Prostate gland (tissue), 2 donors: Measurements from ENCODE around the gene ACSF3.

Experiments
- POLR2A ChIP-seq: fragments of 450-650 bp; IDR thresholded peaks from one replicate; pipeline ENCODE4 v1.6.1; 2016; ENCODE audit warnings: antibody characterized with exemption, mild to moderate bottlenecking
- POLR2AphosphoS5 ChIP-seq: sonication (generic); formaldehyde crosslinking; IDR thresholded peaks from one replicate; pipeline ENCODE4 v1.6.1; 2017; ENCODE audit warnings: antibody characterized with exemption
- TF ChIP-seq, protein P1 (sequence below), 4 experiments: fragments of 200-600 bp in 2 of 4; fragments of 450-650 bp in 2 of 4; sonication (generic) in 2 of 4; IDR thresholded peaks; 1 replicate in 3 of 4; 2 replicates in 1 of 4; pipeline ENCODE4 v1.5.1; 2016 to 2019; ENCODE audit warnings: antibody characterized with exemption in 4 of 4, mild to moderate bottlenecking in 2 of 4, moderate library complexity in 2 of 4

DNA sequence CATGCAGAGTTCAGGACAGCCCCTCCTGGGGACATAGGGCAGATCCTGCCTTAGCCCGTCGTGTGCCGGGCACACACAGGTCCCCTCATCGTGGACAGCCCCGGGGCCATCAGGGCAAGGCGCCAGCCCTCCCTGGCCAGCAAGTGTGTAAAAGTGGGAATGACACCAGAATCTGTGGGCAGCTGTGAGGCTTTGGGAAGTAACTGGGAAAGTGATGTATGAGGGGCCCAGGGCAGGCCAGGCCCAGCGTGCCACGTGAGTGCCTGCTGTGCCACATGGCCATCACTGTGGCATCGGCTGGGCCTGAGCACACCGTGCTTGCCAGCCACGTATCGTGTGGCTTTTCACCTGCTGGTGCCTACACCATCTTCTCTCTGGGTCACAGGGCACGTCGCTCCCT is 26.6 kb downstream of the ACSF3 start:
- TF ChIP-seq, protein P1, sequence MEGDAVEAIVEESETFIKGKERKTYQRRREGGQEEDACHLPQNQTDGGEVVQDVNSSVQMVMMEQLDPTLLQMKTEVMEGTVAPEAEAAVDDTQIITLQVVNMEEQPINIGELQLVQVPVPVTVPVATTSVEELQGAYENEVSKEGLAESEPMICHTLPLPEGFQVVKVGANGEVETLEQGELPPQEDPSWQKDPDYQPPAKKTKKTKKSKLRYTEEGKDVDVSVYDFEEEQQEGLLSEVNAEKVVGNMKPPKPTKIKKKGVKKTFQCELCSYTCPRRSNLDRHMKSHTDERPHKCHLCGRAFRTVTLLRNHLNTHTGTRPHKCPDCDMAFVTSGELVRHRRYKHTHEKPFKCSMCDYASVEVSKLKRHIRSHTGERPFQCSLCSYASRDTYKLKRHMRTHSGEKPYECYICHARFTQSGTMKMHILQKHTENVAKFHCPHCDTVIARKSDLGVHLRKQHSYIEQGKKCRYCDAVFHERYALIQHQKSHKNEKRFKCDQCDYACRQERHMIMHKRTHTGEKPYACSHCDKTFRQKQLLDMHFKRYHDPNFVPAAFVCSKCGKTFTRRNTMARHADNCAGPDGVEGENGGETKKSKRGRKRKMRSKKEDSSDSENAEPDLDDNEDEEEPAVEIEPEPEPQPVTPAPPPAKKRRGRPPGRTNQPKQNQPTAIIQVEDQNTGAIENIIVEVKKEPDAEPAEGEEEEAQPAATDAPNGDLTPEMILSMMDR (IDR thresholded peaks at IDR 0.05), result no peak
- TF ChIP-seq POLR2A (no peak), POLR2AphosphoS5 (no peak)
